Liver (tissue), 9 donors: Measurements from ENCODE around the gene CCNK. TPM values are rescaled to one million over a fixed set of nuclear protein-coding genes. Genes with fewer than 3 reads are reported as not detected.

ENCODE experiments used
- DNase-seq: peaks from one replicate; pipeline ENCODE4 v3.0.0-alpha.2; 2017; ENCODE audit warnings: low spot score
- H3K27ac ChIP-seq, 2 donors: one replicate each; pipeline ENCODE4 v1.7.0; 2013; ENCODE audit warnings: inconsistent platforms in 2 of 2, low read length in 2 of 2, control low read depth in 1 of 2, low read depth in 1 of 2, mild to moderate bottlenecking in 1 of 2
- H3K27me3 ChIP-seq, 4 donors: one replicate each; pipeline versions ENCODE4 v1.6.1 to v1.7.0; 2013; ENCODE audit warnings: low read length in 3 of 4, inconsistent platforms in 1 of 4, mild to moderate bottlenecking in 1 of 4, moderate library complexity in 1 of 4; ENCODE audit not compliant: control insufficient read depth in 4 of 4, insufficient read depth in 4 of 4
- H3K36me3 ChIP-seq, 4 donors: one replicate each; pipeline versions ENCODE4 v1.6.1 to v1.7.0; 2013; ENCODE audit warnings: low read length in 3 of 4, mild to moderate bottlenecking in 3 of 4, low read depth in 1 of 4, moderate library complexity in 1 of 4; ENCODE audit not compliant: control insufficient read depth in 4 of 4, insufficient read depth in 3 of 4
- H3K4me1 ChIP-seq, 4 donors: one replicate each; pipeline versions ENCODE4 v1.6.1 to v1.7.0; 2013; ENCODE audit warnings: low read length in 3 of 4, mild to moderate bottlenecking in 3 of 4, moderate library complexity in 1 of 4; ENCODE audit not compliant: control insufficient read depth in 4 of 4, insufficient read depth in 4 of 4
- H3K4me3 ChIP-seq, 3 donors: one replicate each; pipeline versions ENCODE4 v1.6.1 to v1.7.0; 2013; ENCODE audit warnings: low read length in 3 of 3, control low read depth in 1 of 3, low read depth in 1 of 3, mild to moderate bottlenecking in 1 of 3
- H3K9ac ChIP-seq, 2 donors: one replicate each; pipeline ENCODE4 v1.7.0; 2013; ENCODE audit warnings: low read length in 2 of 2, mild to moderate bottlenecking in 2 of 2, moderate library complexity in 2 of 2, control low read depth in 1 of 2, low read depth in 1 of 2
- H3K9me3 ChIP-seq, 4 donors: one replicate each; pipeline versions ENCODE4 v1.6.1 to v1.7.0; 2013; ENCODE audit warnings: low read length in 3 of 4; ENCODE audit not compliant: control insufficient read depth in 4 of 4
- EGR1 ChIP-seq, 2 donors: IDR thresholded peaks; 2 replicates each; pipeline ENCODE4 v1.6.1; 2016 to 2018; ENCODE audit warnings: antibody characterized with exemption in 2 of 2, low read depth in 2 of 2
- FOXA1 ChIP-seq: IDR thresholded peaks from 2 replicates; pipeline ENCODE4 v1.6.1; 2016; ENCODE audit warnings: antibody characterized with exemption
- FOXA2 ChIP-seq: IDR thresholded peaks from 2 replicates; pipeline ENCODE4 v1.6.1; 2016; ENCODE audit warnings: antibody characterized with exemption
- GABPA ChIP-seq, 2 donors: IDR thresholded peaks in 1 of 2; conservative IDR thresholded peaks in 1 of 2; 2 replicates each; pipeline ENCODE4 v1.6.1; 2016; ENCODE audit warnings: antibody characterized with exemption in 2 of 2, mild to moderate bottlenecking in 1 of 2, moderate library complexity in 1 of 2
- HNF4A ChIP-seq, 2 donors: conservative IDR thresholded peaks; 2 replicates each; pipeline ENCODE4 v1.6.1; 2016; ENCODE audit warnings: antibody characterized with exemption in 2 of 2, mild to moderate bottlenecking in 2 of 2
- HNF4G ChIP-seq: IDR thresholded peaks from 2 replicates; pipeline ENCODE4 v1.6.1; 2016; ENCODE audit warnings: antibody characterized with exemption
- JUND ChIP-seq, 2 donors: IDR thresholded peaks; 2 replicates each; pipeline ENCODE4 v1.6.1; 2016; ENCODE audit warnings: antibody characterized with exemption in 2 of 2
- NR2F2 ChIP-seq: IDR thresholded peaks from 2 replicates; pipeline ENCODE4 v1.6.1; 2016; ENCODE audit warnings: antibody characterized with exemption
- RAD21 ChIP-seq, 2 donors: IDR thresholded peaks; 2 replicates each; pipeline ENCODE4 v1.6.1; 2016; ENCODE audit warnings: antibody characterized with exemption in 2 of 2, mild to moderate bottlenecking in 2 of 2
- RXRA ChIP-seq, 2 donors: IDR thresholded peaks; 2 replicates each; pipeline ENCODE4 v1.6.1; 2017 to 2018; ENCODE audit warnings: antibody characterized with exemption in 2 of 2, mild to moderate bottlenecking in 1 of 2
- SP1 ChIP-seq: IDR thresholded peaks from 2 replicates; pipeline ENCODE4 v1.6.1; 2018; ENCODE audit warnings: antibody characterized with exemption, mild to moderate bottlenecking
- TAF1 ChIP-seq: conservative IDR thresholded peaks from 2 replicates; pipeline ENCODE4 v1.6.1; 2016; ENCODE audit warnings: antibody characterized with exemption, mild to moderate bottlenecking
- YY1 ChIP-seq: IDR thresholded peaks from 2 replicates; pipeline ENCODE4 v1.6.1; 2016; ENCODE audit warnings: antibody characterized with exemption, mild to moderate bottlenecking
- WGBS: extraction: QIAGEN DNeasy Blood & Tissue Kit; methylation state at CpG from one replicate; pipeline ENCODE4 v1.1.7; 2013; 5-methylcytosine and 5-hydroxymethylcytosine counted together
- polyA plus RNA-seq, 2 donors: library from polyadenylated mRNA; stranded (reverse) in 1 of 2; unstranded in 1 of 2; fragments of 200-250 nt in 1 of 2; fragments of >200 nt in 1 of 2; fragmentation: Nextera tagmentation in 1 of 2; extraction: Ambion mirVana in 1 of 2; gene quantifications; one replicate each; pipeline versions ENCODE4 v1.2.1 to v1.2.3, GENCODE V29; 2013 to 2015
- total RNA-seq, 2 donors: library from RNA; depleted of rRNA; stranded (reverse); fragments of >200 nt; gene quantifications; one replicate each; pipeline ENCODE4 v1.2.3, GENCODE V29; 2014
- TF ChIP-seq, protein P1 (sequence below): IDR thresholded peaks from 2 replicates; pipeline ENCODE4 v1.6.1; 2016; ENCODE audit warnings: antibody characterized with exemption
- TF ChIP-seq, protein P2 (sequence below): IDR thresholded peaks from 2 replicates; pipeline ENCODE4 v1.6.1; 2016; ENCODE audit warnings: antibody characterized with exemption
- TF ChIP-seq, protein P3 (sequence below): fragments of 150-350 bp; IDR thresholded peaks from 2 replicates; pipeline ENCODE4 v1.5.1; 2017; ENCODE audit warnings: improper control_type of control experiment, low read depth, low read length; ENCODE audit not compliant: missing input control
- TF ChIP-seq, protein P4 (sequence below): IDR thresholded peaks from 2 replicates; pipeline ENCODE4 v1.6.1; 2016; ENCODE audit warnings: antibody characterized with exemption
- donor health status: healthy.
- donor health status: healthy.
- donor health status: healthy.
- donor health status: healthy.
- donor health status: healthy.

Gene CCNK
- total and polyA plus RNA-seq, 4 donors, result 7.7 to 33.4 (median 13.2) TPM

DNA sequence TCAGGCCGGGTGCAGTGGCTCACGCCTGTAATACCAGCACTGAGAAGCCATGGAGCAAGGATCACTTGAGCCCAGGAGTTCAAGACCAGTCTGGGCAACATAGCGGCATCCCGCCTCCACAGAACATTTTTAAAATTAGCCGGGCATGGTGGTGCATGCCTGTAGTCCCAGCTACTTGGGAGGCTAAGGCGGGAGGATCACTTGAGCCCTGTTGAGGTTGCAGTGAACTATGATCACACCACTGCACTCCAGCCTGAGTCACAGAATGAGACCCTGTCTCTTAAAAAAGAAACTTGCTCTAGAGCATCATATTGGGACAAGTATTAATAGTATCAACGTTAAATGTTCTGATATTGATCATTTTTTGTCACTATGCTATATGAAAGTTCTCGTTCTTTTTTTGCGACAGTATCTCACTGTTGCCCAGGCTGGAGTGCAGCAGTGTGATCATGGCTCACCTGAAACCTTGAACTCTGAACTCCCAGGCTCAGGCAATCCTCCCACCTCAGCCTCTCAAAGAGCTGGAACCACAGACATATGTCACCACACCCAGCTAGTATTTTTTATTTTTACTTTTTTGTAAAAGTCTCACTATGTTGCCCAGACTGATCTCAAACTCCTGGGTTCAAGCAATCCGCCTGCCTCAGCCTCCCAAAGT, 75.1 kb downstream of the CCNK start:
- TF ChIP-seq HNF4A (conservative IDR thresholded peaks at IDR 0.05), result peak; percentile 29 to 47
- TF ChIP-seq YY1, result no peak
- WGBS, result 82% methylated on average over 10 of the region's 10 CpGs
- no peak overlapping the region for H3K9ac ChIP-seq
- H3K36me3 ChIP-seq, result no peaks in the 10 kb centered on the region
- H3K4me3 ChIP-seq, result no peak overlapping the region
- no peaks in the 10 kb centered on the region for H3K27me3 ChIP-seq
- no peaks in the 10 kb centered on the region for H3K9me3 ChIP-seq
- no peak for DNase-seq
- H3K27ac ChIP-seq, result peak overlapping the region; percentile 79
- H3K4me1 ChIP-seq, result peaks cover 32 to 81% (median 68%) of the 10 kb centered on the region in 4 donors

DNA sequence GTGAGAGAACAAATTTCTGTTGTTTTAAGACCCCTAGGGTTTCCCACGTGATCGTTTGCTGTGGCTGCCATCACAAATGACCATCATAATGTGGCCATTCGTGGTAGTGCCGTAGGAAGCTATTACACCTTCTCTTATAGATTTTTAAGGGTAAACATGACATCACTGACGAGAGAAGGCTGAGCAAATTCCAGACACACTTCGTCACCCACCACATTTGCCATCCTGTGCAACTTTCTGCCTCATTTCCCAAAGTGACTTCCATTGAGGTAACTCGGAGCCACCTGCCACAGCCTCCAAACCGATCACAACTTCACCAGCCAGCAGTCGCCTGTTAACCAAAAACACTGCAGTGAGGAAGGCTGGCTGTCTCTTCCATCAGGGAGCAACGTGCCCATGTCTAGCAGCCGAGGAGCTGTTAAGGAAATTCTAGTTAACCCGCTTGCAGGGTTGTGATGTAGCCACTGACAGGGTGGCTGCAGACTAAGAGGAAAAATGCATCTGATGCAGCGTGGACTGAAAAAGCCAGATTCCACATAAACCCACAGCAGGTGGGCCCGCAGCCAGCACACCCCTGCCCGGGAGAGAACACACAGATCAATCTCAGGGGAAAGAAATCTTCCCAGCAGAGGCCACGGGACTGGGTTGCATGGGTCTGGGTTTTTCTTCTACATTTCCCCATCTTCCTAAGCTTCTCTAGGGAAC, 78.2 kb downstream of the CCNK start:
- H3K27ac ChIP-seq, result peak overlapping the region in 1 of 2 donors; percentile 16
- no peaks in the 10 kb centered on the region for H3K27me3 ChIP-seq
- H3K4me1 ChIP-seq, result peaks cover 20 to 82% (median 72%) of the 10 kb centered on the region in 4 donors
- H3K9ac ChIP-seq, result no peak overlapping the region
- H3K4me3 ChIP-seq, result no peak overlapping the region
- H3K9me3 ChIP-seq, result no peaks in the 10 kb centered on the region
- WGBS, result 78% methylated on average over 16 of the region's 16 CpGs
- no peak for DNase-seq
- TF ChIP-seq, protein P1, sequence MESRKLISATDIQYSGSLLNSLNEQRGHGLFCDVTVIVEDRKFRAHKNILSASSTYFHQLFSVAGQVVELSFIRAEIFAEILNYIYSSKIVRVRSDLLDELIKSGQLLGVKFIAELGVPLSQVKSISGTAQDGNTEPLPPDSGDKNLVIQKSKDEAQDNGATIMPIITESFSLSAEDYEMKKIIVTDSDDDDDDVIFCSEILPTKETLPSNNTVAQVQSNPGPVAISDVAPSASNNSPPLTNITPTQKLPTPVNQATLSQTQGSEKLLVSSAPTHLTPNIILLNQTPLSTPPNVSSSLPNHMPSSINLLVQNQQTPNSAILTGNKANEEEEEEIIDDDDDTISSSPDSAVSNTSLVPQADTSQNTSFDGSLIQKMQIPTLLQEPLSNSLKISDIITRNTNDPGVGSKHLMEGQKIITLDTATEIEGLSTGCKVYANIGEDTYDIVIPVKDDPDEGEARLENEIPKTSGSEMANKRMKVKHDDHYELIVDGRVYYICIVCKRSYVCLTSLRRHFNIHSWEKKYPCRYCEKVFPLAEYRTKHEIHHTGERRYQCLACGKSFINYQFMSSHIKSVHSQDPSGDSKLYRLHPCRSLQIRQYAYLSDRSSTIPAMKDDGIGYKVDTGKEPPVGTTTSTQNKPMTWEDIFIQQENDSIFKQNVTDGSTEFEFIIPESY, result no peak
- TF ChIP-seq, protein P2, sequence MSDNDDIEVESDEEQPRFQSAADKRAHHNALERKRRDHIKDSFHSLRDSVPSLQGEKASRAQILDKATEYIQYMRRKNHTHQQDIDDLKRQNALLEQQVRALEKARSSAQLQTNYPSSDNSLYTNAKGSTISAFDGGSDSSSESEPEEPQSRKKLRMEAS, result no peak
- TF ChIP-seq FOXA2 (no peak), JUND (IDR thresholded peaks at IDR 0.05) (no peak), HNF4G (no peak), FOXA1 (no peak), SP1 (no peak), HNF4A (conservative IDR thresholded peaks at IDR 0.05) (no peak)
- TF ChIP-seq, protein P3, sequence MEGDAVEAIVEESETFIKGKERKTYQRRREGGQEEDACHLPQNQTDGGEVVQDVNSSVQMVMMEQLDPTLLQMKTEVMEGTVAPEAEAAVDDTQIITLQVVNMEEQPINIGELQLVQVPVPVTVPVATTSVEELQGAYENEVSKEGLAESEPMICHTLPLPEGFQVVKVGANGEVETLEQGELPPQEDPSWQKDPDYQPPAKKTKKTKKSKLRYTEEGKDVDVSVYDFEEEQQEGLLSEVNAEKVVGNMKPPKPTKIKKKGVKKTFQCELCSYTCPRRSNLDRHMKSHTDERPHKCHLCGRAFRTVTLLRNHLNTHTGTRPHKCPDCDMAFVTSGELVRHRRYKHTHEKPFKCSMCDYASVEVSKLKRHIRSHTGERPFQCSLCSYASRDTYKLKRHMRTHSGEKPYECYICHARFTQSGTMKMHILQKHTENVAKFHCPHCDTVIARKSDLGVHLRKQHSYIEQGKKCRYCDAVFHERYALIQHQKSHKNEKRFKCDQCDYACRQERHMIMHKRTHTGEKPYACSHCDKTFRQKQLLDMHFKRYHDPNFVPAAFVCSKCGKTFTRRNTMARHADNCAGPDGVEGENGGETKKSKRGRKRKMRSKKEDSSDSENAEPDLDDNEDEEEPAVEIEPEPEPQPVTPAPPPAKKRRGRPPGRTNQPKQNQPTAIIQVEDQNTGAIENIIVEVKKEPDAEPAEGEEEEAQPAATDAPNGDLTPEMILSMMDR, result no peak
- no peaks in the 10 kb centered on the region for H3K36me3 ChIP-seq

DNA sequence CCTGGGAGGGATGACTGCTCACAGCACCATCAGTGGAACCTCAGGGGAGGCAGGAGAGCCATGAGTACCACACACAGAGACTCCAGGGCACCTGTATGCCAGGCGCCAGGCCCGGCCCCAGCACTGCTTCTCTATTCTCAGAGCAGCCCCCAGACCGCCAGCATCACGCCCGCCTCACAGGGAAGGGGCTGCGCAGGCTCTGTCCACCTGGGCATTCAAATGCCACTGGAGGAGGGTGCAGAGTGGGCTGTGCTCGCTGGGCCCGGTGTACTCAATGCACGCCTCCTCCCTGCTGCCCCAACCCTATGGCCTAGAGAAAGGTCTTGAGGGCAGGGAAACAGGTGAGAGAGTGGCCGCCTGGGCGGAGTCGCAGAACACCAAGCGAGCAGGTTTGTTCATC, 79.2 kb downstream of the CCNK start:
- Histone ChIP-seq H3K36me3 (no peaks in the 10 kb centered on the region), H3K4me1 (peaks cover 24 to 82% (median 73%) of the 10 kb centered on the region in 4 donors), H3K9ac (no peak overlapping the region), H3K4me3 (no peak overlapping the region), H3K9me3 (no peaks in the 10 kb centered on the region), H3K27ac (peak overlapping the region; percentile 73), H3K27me3 (no peaks in the 10 kb centered on the region)
- no peak for DNase-seq
- 97% methylated on average over 13 of the region's 13 CpGs for WGBS
- TF ChIP-seq RXRA (IDR thresholded peaks at IDR 0.05) (no peak), TAF1 (no peak), HNF4A (conservative IDR thresholded peaks at IDR 0.05) (no peak), FOXA2 (no peak), EGR1 (IDR thresholded peaks at IDR 0.05; ENCODE audit: low read depth in 2 of 2) (no peak), RAD21 (IDR thresholded peaks at IDR 0.05) (no peak), SP1 (no peak), GABPA (IDR thresholded peaks at IDR 0.05 in 1 of 2, conservative IDR thresholded peaks at IDR 0.05 in 1 of 2) (no peak), FOXA1 (no peak), NR2F2 (no peak)
- TF ChIP-seq, protein P3, result no peak
- TF ChIP-seq, protein P1, result no peak
- TF ChIP-seq, protein P4, sequence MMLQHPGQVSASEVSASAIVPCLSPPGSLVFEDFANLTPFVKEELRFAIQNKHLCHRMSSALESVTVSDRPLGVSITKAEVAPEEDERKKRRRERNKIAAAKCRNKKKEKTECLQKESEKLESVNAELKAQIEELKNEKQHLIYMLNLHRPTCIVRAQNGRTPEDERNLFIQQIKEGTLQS, result no peak
